ENCODE results near the gene BAIAP2L2. TPM values are rescaled to one million over a fixed set of nuclear protein-coding genes. Genes with fewer than 3 reads are reported as not detected.

Gene BAIAP2L2
- polyA plus RNA-seq, 2 of the 4 experiments (the other 2 are of a cell fraction) = 3.5 to 4.7 TPM

GRCh38 chr22:38124236-38124974 is 13.9 kb upstream of the BAIAP2L2 start:
- POLR2A ChIA-PET = no interaction called here
- FAIRE-seq (no peak), ATAC-seq (peak in 1 of 2 experiments; percentile 56; a peak in 3 of 6 replicates), DNase-seq (ENCODE audit: low read depth in 1 of 2, low spot score in 1 of 2) (no peak)
- Histone ChIP-seq H3K9me3 (no peaks in the 10 kb centered on the region), H3K4me3 (no peak overlapping the region), H3K27ac (no peak overlapping the region), H3K4me1 (no peaks in the 10 kb centered on the region), H3K4me2 (no peak overlapping the region)
- CTCF ChIA-PET = interaction anchor here (5.1 kb wide), 1 partner anchor 10 kb away, joined by 36 read pairs; no protein-coding TSS in a partner anchor
- TF ChIP-seq RNF2 (IDR thresholded peaks at IDR 0.05; ENCODE audit: borderline replicate concordance, low read depth) = no peak
- TF ChIP-seq NPAS2 (CRISPR knock-in tag; IDR thresholded peaks at IDR 0.05; ENCODE audit: borderline replicate concordance) = no peak
- no peak for TF ChIP-seq BCL3 (IDR thresholded peaks at IDR 0.05)
- no peak for TF ChIP-seq TP53 (CRISPR knock-in tag; IDR thresholded peaks at IDR 0.05)
- no peak for TF ChIP-seq CBX2 (IDR thresholded peaks at IDR 0.05; ENCODE audit: borderline replicate concordance, low read depth)
- no peak for TF ChIP-seq HMGXB4 (CRISPR knock-in tag; IDR thresholded peaks at IDR 0.05; ENCODE audit: borderline replicate concordance)
- TF ChIP-seq MAFK (IDR thresholded peaks at IDR 0.05; ENCODE audit: partially characterized antibody) = no peak
- TF ChIP-seq MAX (IDR thresholded peaks at IDR 0.05) = no peak
- TF ChIP-seq CEBPB (IDR thresholded peaks at IDR 0.05) = no peak
- TF ChIP-seq ELK1 (IDR thresholded peaks at IDR 0.05; ENCODE audit: low read depth, low read length) = no peak
- TF ChIP-seq NR3C1 (IDR thresholded peaks at IDR 0.05) = no peak
- no peak for TF ChIP-seq JUN (IDR thresholded peaks at IDR 0.05)
- TF ChIP-seq JUNB (IDR thresholded peaks at IDR 0.05) = no peak
- 87% methylated on average over 21 of the region's 21 CpGs for WGBS (ENCODE audit: missing lambda C conversion rate)

GRCh38 chr22:38122616-38123015 is 12.1 kb upstream of the BAIAP2L2 start:
- ATAC-seq (no peak; a peak in 1 of 6 replicates), FAIRE-seq (no peak), DNase-seq (ENCODE audit: low read depth in 1 of 2, low spot score in 1 of 2) (no peak)
- H3K27ac ChIP-seq = no peak overlapping the region
- H3K4me2 ChIP-seq = no peak overlapping the region
- no peaks in the 10 kb centered on the region for H3K4me1 ChIP-seq
- 58% methylated on average over 5 of the region's 6 CpGs for WGBS (ENCODE audit: missing lambda C conversion rate)
- ChIA-PET POLR2A (no interaction called here), CTCF (interaction anchor here (2.0 to 5.1 kb wide), 2 partner anchors 8 to 15 kb away, joined by 6 to 36 read pairs; no protein-coding TSS in a partner anchor)
- no peak overlapping the region for H3K4me3 ChIP-seq
- TF ChIP-seq CBX2 (IDR thresholded peaks at IDR 0.05; ENCODE audit: borderline replicate concordance, low read depth) (no peak), ELK1 (IDR thresholded peaks at IDR 0.05; ENCODE audit: low read depth, low read length) (no peak), EHMT2 (IDR thresholded peaks at IDR 0.05; ENCODE audit: low read depth) (no peak), POLR2AphosphoS2 (conservative IDR thresholded peaks at IDR 0.05; ENCODE audit: low read length) (no peak), BHLHE40 (IDR thresholded peaks at IDR 0.05; ENCODE audit: low read depth, low read length) (no peak), USF2 (IDR thresholded peaks at IDR 0.05) (no peak), HOXB5 (CRISPR knock-in tag; IDR thresholded peaks at IDR 0.05) (no peak), EHF (CRISPR knock-in tag; IDR thresholded peaks at IDR 0.05) (no peak), HDAC2 (IDR thresholded peaks at IDR 0.05) (no peak), ZFP36 (IDR thresholded peaks at IDR 0.05; ENCODE audit: borderline replicate concordance, partially characterized antibody) (no peak), CTCF (IDR thresholded peaks at IDR 0.05) (no peak), ATOH8 (CRISPR knock-in tag; IDR thresholded peaks at IDR 0.05; ENCODE audit: low read depth) (no peak)
- H3K9me3 ChIP-seq = no peaks in the 10 kb centered on the region

Measured in A549 (cell line).